DMS 273 (cell line): ENCODE data around the gene TRAPPC8.
"Not testable (repeated sequence)": the region's sequence is repeated elsewhere in the genome, so short reads cannot be mapped to it uniquely, and the experiment has no call there.

Experiments used
- DNase-seq: peaks from one replicate; lab custom pipeline; 2025; ENCODE audit not compliant: unreplicated experiment; lab: John Stamatoyannopoulos, UW

The TRAPPC8 gene

DNA sequence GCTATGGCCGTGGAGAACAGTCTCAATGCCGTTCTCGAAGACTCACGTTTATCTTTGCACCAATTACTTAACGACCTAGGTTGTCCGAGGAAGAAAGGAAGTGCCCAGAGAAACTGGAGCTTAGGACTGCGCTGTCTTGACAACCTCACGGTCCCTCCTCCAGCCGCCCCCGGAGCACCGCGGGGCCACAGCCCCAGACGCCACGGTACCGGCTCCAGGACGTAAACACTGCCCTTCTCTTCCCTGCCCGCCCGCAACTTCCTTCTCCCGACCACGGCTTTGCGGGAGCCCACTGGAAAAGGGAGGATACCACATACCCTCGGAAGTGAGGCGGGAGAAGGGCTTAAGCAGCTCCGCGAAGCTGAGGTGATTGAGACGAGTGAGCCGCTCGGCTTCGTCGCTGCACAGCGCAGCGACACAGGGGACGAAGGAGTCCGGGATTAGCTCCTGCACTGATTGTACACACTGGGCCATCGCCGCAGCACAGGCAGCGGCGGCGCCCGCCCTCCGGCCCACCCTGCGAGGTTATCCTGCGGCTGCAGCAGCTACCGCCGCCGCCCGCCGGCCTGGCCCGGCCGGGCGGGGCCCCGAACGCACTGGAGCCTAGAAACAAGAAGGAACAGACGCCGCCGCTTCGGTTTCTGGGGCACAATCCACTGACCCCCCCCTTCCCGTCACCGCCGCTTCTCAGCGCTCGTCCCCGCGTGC is 483 bp downstream of the TRAPPC8 start:
- peak; percentile 90 for DNase-seq

DNA sequence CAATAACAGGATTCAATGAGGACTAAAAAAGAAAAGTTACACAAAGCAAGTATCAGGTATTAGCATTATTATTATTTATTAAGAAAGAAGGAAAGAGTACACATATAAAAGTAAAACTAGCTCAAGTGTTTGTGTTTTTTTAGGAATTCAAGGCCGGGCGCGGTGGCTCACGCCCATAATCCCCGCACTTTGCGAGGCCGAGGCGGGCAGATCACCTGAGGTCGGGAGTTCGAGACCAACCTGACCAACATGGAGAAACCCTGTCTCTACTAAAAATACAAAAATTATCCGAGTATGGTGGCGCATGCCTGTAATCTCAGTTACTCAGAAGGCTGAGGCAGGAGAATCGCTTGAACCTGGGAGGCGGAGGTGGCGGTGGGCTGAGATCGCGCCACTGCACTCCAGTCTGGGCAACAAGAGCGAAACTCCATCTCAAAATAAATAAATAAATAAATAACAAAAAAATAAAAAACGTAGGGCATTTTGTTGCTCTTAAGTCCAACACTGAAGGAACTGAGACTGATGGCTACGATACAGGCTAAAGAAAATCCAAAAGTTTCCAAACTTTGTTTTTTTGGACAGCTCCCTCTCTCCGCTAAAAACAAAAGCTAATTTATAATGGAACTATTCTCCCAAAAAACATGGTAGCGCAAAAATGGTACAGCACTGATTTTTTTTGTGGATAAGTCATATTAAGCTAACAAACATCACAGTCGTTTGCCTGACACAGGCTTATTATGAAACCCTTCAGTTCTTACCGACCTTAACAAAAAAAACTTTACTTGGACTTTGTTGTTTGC is 1.7 kb downstream of the TRAPPC8 start:
- DNase-seq, result no peak

DNA sequence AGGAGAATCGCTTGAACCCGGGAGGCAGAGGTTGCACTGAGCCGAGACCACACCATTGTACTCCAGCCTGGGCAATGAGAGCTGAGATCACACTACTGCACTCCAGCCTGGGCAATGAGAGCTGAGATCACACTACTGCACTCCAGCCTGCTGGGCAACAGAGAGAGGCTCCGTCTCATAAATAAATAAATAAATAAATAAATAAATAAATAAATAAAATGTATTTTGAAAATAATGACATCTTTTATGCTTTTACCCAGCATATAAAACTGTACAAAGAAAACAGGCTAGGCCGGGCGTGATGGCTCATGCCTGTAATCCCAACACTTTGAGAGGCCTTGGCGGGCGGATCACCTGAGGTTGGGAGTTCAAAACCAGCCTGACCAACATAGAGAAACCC is 8.2 kb downstream of the TRAPPC8 start:
- DNase-seq, result not testable (repeated sequence)

DNA sequence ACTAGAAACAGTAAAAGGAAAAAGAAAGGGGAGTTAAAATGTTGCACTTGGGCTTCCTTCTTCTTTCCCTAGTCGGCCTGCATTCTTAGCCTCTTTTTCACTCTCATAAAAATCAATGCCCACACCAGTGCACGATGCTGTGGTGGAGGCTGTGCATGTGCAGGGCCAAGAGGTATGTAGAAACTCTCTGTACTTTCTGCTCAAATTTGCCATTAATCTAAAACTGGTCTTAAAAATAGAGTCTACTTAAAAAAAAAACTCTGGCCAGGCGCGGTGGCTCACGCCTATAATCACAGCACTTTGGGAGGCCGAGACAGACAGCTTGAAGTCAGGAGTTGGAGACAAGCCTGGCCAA is 11.1 kb downstream of the TRAPPC8 start:
- DNase-seq, result no peak

DNA sequence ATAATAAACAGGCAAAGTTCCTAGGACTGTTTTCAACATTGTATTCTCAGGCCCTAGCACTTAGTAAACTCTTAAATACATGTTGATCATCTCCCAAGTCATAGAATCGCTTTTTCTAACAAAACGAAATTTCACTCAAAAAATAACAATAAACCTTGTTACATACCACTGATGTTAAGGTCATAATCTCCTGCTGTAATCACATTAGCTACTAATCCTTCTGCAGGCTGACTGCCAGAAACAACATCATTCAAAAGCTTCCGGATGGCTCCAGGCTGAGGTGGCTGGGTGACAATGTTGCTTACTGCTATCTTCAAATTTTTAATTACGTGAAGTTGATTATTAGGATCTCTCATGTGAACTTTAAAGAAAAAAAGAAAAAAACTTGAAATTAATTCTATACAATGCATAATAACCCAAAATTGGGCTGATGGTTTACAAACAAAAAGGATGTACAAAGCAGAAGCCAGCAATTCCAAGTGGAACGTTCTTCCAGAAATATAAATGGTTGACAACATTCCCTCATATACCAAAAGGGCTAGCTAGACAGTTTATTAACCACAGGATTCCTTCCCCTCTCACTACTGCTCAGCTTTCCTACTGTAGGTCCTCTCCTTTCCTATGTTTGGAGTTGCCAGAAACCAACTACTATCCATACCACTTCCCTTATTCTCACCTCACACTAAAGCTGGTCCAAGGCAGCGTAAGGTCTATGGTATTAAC is 11.6 kb downstream of the TRAPPC8 start:
- DNase-seq, result no peak

DNA sequence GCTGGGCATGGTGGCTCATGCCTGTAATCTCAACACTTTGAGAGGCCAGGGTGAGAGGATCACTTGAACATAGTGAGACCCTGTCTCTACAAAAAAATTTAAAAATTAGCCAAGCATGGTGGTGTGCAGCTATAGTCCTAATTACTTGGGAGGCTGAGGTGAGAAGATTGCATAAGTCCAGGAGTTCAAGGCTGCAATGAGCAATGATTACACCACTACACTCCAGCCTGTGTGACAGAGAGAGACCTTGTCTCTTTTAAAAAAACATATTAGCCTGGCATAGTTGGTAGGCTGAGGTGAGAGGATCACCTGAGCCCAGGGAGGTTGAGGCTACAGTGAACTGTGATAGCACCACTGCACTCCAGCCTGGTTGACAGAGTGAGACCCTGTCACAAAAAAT is 13.7 kb downstream of the TRAPPC8 start:
- DNase-seq, result no peak

DNA sequence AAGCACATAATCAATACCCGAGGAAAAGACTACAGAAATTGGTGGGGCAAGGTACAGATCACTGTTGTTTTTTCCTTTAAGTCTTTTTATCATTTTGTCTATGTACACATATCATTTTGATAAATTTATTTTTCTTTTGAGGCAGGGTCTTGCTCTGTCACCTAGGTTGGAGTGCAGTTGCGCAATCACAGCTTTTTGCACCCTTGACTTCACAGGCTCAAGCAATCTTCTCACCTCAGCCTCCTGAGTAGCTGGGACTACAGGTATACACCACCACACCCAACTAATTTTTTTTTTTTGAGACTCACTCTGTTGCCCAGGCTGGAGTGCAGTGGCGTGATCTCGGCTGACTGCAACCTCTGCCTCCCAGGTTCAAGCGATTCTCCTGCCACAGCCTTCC is 15.9 kb downstream of the TRAPPC8 start:
- not testable (repeated sequence) for DNase-seq

DNA sequence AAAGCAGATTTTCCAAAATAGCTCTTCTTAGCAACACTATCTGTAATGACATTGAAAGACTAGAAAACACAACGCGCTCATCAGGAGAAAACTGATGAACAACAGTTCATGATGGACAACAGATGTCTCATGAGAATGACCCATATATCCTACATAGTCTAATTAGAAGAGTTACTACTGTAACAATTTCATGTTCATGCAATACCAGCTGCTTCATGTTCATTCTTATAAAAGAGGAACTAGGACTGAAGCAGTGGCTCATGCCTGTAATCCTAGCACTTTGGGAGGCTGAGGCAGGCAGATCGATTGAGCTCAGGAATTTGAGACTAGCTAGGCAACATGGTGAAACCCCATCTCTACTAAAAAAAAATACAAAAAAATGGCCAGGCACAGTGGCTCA is 22.7 kb downstream of the TRAPPC8 start:
- no peak for DNase-seq

DNA sequence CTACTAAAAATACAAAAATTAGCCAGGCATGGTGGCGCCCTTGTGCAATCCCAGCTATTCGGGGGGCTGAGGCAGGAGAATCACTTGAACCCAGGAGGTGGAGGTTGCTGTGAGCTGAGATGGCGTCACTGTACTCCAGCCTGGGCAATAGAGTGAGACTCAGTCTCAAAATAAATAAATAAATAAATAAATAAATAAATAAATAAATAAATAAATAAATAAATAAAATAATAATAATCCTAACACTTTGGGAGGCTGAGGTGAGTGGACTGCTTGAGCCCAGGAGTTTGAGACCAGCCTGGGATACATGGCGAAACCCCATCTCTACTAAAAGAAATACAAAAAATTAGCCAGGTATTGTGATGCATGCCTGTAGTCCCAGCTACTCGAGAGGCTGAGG is 23.6 kb downstream of the TRAPPC8 start:
- DNase-seq, result not testable (repeated sequence)

DNA sequence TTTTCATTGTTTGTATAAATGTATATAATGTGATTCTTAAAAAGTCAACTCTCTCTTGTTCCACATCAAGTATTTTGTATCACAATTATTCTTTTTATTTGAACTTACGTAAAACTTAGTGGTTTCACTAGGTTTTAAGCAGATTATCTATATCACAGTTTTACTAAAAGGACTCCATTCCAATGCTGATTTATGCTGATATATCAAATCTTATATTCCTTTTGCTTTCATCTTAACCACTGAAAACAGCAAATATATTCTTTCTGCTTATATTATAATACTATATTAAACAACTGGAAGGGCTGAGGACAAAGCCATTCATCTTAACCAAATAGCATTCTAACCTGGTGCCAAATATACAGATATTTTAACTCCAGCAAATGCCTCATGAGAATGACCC is 24.2 kb downstream of the TRAPPC8 start:
- no peak for DNase-seq

DNA sequence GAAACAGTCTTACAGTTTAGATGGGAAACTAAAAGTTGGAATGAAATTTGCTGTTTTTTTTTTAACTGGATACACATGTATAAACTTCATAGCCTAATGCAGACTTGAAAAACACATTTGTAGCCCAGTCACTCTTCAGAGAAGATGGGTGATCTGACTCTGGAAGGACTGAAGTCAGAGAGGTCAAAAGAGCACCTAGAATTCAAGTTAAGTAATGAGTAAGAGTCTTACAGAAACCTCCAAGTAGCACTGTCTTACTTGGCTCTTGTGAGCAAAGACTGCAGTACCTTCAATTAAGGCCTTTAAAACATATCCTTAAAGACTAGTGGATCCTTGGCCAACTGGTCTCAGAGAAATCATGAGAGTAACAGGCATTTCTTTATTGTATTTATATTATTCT is 41.9 kb downstream of the TRAPPC8 start:
- DNase-seq, result no peak

DNA sequence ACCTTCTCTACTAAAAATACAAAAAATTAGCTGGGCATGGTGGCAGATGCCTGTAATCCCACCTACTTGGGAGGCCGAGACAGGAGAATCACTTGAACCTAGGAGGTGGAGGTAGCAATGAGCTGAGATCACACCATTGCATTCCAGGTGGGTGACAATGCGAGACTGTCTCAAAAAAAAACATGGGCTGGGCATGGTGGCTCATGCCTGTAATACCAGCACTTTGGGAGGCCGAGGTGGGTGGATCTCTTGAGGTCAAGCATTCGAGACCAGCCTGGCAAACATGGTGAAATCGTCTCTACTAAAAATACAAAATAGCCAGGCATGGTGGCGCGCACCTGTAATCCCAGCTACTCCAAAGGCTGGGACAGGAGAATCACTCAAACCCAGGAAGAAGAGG is 43.2 kb downstream of the TRAPPC8 start:
- DNase-seq, result not testable (repeated sequence)

DNA sequence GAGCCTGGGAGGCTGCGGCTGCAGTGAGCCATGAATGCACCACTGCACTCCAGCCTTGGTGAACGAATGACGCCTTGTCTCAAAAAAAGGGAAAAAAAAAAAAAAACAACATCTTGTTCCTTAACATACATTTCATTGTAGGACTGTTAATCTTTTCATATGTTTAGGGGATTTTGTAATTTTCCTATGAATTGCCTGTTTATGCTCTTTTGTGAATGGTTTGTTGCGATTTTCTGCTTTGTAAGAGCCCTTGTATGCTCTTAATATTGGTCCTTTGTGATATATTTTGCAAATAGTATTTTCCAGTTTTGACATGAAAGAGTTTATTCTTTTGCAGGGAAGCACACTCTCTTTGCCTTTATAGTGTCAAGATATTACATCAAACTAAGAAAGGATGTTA is 50.0 kb downstream of the TRAPPC8 start:
- DNase-seq, result no peak

DNA sequence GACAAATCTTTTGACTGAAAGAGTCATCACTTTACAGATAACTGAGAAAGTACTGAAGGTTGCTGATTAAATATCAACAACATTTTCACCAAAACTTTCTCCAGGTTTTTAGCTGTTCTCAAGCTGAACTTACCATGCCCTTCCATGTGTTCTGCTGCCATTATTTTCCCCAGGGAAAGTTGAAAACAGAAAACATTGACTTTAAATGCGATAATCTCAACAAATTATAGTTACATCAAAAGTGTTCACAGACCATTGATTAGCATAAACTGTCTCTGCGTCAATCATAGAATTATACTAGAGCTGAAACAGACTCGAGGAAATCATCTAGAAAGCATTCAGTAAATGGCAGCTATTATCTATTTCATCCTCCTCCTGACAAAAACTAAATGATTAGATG is 51.4 kb downstream of the TRAPPC8 start:
- no peak for DNase-seq

DNA sequence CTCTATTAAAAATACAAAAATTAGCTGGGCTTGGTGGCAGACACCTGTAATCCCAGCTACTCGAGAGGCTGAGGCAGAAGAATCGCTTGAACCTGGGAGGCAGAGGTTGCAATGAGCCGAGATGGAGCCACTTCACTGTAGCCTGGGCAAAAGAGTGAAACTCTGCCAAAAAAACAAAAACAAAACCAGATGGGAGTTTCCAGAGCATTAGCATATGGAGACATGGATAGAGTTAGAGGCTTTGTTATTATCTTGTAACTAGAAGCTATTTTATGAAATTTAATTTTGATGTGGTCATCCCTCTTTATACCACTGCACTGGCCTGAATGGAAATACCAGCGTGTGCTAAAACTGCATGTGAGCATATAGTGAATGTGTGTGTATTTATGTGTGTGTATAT is 58.9 kb downstream of the TRAPPC8 start:
- peak; percentile 34 for DNase-seq

DNA sequence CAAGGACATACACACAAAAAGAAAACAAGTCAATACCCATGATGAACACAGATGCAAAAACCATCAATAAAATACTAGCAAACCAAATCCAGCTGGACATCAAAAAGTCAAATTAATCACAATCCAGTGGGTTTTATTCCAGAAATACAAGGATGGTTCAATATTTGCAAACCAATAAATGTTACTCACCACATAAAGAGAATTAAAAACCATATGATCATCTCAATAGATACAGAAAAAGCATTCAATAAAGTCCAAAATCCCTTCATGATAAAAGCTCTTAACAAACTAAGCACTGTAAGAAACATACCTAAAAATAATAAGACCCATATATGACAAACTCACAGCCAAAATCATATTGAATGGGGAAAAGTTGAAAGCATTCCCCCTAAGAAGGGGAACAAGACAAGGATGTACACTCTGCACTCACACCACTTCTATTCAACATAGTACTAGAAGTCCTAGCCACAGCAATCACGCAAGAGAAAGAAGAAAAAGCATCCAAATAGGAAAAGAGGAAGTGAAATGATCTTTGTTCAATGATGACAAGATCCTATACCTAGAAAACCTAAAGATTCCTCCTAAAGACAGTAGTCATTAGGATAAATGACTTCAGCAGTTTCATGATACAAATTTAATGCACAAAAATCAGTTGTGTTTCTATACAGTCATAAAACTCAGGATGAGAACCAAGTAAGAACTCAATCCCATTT is 62.6 kb downstream of the TRAPPC8 start:
- DNase-seq, result no peak

DNA sequence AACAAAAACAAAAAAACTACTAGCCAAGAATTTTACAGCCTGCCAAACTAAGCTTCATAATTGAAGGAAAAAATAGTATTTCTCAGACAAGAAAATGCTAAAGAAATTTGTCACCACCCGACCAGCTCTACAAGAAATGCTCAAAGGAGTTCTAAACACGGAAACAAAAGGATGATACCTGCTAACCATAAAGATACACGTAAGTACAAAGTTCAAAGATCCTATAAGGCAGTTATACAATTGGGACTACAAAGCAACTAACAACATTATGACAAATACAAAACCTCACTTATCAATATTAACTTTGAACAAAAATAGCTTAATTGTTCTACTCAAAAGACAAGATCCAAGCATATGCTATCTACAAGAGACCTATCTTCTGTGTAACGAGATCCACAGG is 64.6 kb downstream of the TRAPPC8 start:
- DNase-seq, result no peak

DNA sequence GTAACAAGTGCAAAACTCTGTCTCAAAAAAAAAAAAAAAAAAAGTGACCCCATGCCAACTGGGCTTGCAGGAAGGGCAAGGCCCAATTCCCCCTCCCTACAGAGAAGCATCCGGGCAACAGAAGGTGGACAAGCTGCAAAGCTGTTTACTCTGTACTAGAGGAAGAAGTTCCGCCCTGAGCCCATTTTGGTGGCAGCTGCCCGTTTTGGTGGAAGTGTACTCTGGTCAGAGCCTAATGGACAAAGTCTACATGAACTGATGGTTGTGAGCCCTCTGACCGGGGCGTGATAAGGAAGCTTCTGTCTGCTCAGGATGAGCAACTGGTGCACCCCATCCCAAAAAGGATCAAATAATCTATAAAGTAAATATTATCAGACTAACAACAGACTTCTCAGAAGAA is 65.0 kb downstream of the TRAPPC8 start:
- DNase-seq, result no peak

DNA sequence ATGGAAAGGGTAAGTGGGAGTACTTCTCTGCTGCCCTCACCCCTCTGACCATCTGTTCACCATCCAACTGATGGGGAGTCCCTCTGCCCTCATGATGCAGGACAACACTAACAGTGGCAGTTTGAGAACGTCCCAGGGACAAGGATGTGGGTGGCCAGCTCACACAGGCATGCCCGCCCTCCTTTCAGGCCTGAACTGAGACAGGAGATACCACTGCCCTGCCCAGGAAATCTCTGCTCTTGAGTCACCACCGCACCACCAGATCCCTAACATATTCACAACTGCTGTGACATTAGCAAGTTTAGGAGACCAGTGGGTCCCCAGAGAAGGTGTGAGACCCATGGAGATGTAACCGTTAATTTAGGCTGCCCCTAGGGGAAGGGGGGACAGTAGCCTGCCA is 66.2 kb downstream of the TRAPPC8 start:
- peak; percentile 32 for DNase-seq

DNA sequence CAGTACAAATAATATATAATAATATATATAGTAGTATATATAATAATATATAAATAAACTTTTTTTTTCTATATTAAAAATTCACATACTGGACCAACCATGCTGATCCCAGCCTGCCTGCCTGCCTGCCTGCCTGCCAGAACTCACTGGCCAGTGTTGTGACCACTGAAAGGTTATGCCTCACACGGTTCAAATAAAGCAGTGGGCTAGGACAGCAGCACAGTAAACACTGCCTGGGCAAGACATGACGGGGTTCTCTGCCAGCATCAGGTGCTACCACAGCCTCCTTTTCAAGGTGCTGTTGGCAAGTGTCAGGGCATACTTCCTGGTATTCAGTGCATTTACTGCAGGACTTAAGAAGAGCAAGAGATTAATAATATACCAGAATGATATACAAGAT is 67.6 kb downstream of the TRAPPC8 start:
- DNase-seq, result no peak

DNA sequence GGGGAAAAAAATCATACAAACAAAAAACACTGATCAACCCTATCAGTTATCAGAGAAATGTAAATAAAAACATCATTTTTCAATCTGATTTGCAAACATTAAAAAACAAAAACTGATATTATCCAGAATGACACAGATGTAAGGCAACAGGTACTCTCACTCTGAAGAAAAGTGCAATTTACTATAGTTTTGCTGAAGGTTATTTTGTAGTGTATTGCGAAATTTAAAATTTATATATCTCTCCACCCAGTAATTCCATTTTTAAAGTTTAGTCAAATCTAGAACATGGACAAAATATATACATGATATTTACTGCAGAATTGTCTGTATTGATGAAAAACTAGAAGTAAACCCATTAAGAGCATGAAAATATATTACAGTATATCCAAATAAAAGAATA is 79.8 kb downstream of the TRAPPC8 start:
- no peak for DNase-seq
